GM23338 (cell line): ENCODE results near the gene MCFD2. TPM values are rescaled to one million over a fixed set of nuclear protein-coding genes. Genes with fewer than 3 reads are reported as not detected.

ENCODE experiments used
- ATAC-seq: fragments of 200-7000 bp; cut with Tn5 transposase; 3 replicates; pipeline ENCODE4 v1.9.1; 2020
- DNase-seq: peaks from one replicate; pipeline ENCODE4 v3.0.0-alpha.2; 2015; ENCODE audit warnings: low spot score
- H2AFZ ChIP-seq: fragments of 200-600 bp; sonication (generic); 2 replicates; pipeline ENCODE4 v1.8.0; 2016; ENCODE audit warnings: antibody characterized with exemption, mild to moderate bottlenecking, moderate library complexity
- H3F3A ChIP-seq: fragments of 200-600 bp; sonication (generic); replicated peaks from 2 replicates; pipeline ENCODE4 v1.8.0; 2017; ENCODE audit warnings: antibody characterized with exemption, mixed run types, low read depth
- H3K27ac ChIP-seq: fragments of 200-600 bp; sonication (generic); 2 replicates; pipeline ENCODE4 v1.6.1; 2016; ENCODE audit warnings: low read depth
- H3K27me3 ChIP-seq: fragments of 200-600 bp; sonication (generic); 2 replicates; pipeline ENCODE4 v1.8.0; 2016; ENCODE audit warnings: mild to moderate bottlenecking, mixed run types, moderate library complexity; ENCODE audit not compliant: insufficient read depth
- H3K36me3 ChIP-seq: fragments of 200-600 bp; sonication (generic); 2 replicates; pipeline ENCODE4 v1.8.0; 2016; ENCODE audit warnings: mild to moderate bottlenecking; ENCODE audit not compliant: insufficient read depth
- H3K4me1 ChIP-seq: fragments of 200-600 bp; sonication (generic); 2 replicates; pipeline ENCODE4 v1.8.0; 2016; ENCODE audit warnings: mild to moderate bottlenecking, moderate library complexity; ENCODE audit not compliant: insufficient read depth
- H3K4me2 ChIP-seq: fragments of 200-600 bp; sonication (generic); 2 replicates; pipeline ENCODE4 v1.7.1; 2017; ENCODE audit warnings: mixed run types
- H3K4me3 ChIP-seq: fragments of 200-600 bp; sonication (generic); 2 replicates; pipeline ENCODE4 v1.6.1; 2016; ENCODE audit warnings: mixed run types
- H3K79me2 ChIP-seq: fragments of 200-600 bp; sonication (generic); replicated peaks from 2 replicates; pipeline ENCODE4 v1.8.0; 2017; ENCODE audit warnings: mild to moderate bottlenecking; ENCODE audit not compliant: insufficient read depth
- H3K9me2 ChIP-seq: fragments of 200-600 bp; sonication (generic); 2 replicates; pipeline ENCODE4 v1.8.0; 2017; ENCODE audit not compliant: insufficient read depth
- H4K20me1 ChIP-seq: fragments of 200-600 bp; sonication (generic); replicated peaks from 2 replicates; pipeline ENCODE4 v1.8.0; 2017; ENCODE audit warnings: mild to moderate bottlenecking; ENCODE audit not compliant: insufficient read depth
- H3K27ac Mint-ChIP-seq: 2 replicates; pipeline ENCODE4 v1.8.0; 2020; ENCODE audit warnings: inconsistent platforms, mild to moderate bottlenecking, moderate library complexity, mixed read lengths
- H3K27me3 Mint-ChIP-seq: 3 replicates; pipeline ENCODE4 v1.8.0; 2022; ENCODE audit warnings: low read depth, mild to moderate bottlenecking, moderate library complexity, mixed read lengths, inconsistent platforms; ENCODE audit not compliant: insufficient read depth, poor library complexity
- H3K36me3 Mint-ChIP-seq: 3 replicates; pipeline ENCODE4 v1.8.0; 2021; ENCODE audit warnings: low read depth, mild to moderate bottlenecking, inconsistent platforms, moderate library complexity, mixed read lengths
- H3K4me1 Mint-ChIP-seq: 3 replicates; pipeline ENCODE4 v1.8.0; 2020; ENCODE audit warnings: mild to moderate bottlenecking, inconsistent platforms, mixed read lengths
- H3K4me3 Mint-ChIP-seq: 3 replicates; pipeline ENCODE4 v1.8.0; 2021; ENCODE audit warnings: moderate library complexity, mild to moderate bottlenecking, inconsistent platforms, mixed read lengths
- H3K9me3 Mint-ChIP-seq: 3 replicates; pipeline ENCODE4 v1.8.0; 2020; ENCODE audit warnings: moderate library complexity, mild to moderate bottlenecking, inconsistent platforms, mixed read lengths
- CREB1 ChIP-seq: fragments of 250-450 bp; sonication (Bioruptor Pico); IDR thresholded peaks from 2 replicates; pipeline ENCODE4 v1.5.0; 2020; ENCODE audit warnings: low read depth, mild to moderate bottlenecking, moderate library complexity
- CTCF ChIP-seq, 2 experiments: fragments of 200-600 bp in 1 of 2; sonication (generic) in 1 of 2; conservative IDR thresholded peaks; 2 replicates each; pipeline versions ENCODE4 v1.5.1 to v1.6.1; 2016 to 2017; ENCODE audit warnings: antibody characterized with exemption in 2 of 2, low read depth in 2 of 2, mild to moderate bottlenecking in 2 of 2, moderate library complexity in 1 of 2
- EZH2 ChIP-seq: fragments of 200-600 bp; sonication (generic); IDR thresholded peaks from one replicate; pipeline ENCODE4 v1.8.0; 2017; ENCODE audit warnings: antibody characterized with exemption, mild to moderate bottlenecking, low read depth; ENCODE audit not compliant: unreplicated experiment
- EZH2phosphoT487 ChIP-seq: fragments of 200-600 bp; sonication (generic); IDR thresholded peaks from one replicate; pipeline ENCODE4 v1.8.1; 2018; ENCODE audit warnings: antibody characterized with exemption; ENCODE audit not compliant: unreplicated experiment
- JUNB ChIP-seq: IDR thresholded peaks from one replicate; pipeline ENCODE4 v1.6.1; 2016; ENCODE audit warnings: antibody characterized with exemption; ENCODE audit not compliant: unreplicated experiment
- NANOG ChIP-seq: IDR thresholded peaks from 2 replicates; pipeline ENCODE4 v1.6.1; 2016; ENCODE audit warnings: antibody characterized with exemption, borderline replicate concordance
- POLR2AphosphoS5 ChIP-seq: IDR thresholded peaks from 2 replicates; pipeline ENCODE4 v1.6.1; 2016; ENCODE audit warnings: antibody characterized with exemption, low read depth
- ZNF114 ChIP-seq: fragments of 250-450 bp; sonication (Bioruptor Pico); IDR thresholded peaks from 2 replicates; pipeline ENCODE4 v1.5.0; 2020; ENCODE audit warnings: mild to moderate bottlenecking, moderate library complexity
- ZNF331 ChIP-seq: fragments of 250-450 bp; sonication (Bioruptor Pico); IDR thresholded peaks from 2 replicates; pipeline ENCODE4 v1.5.0; 2020; ENCODE audit warnings: low read depth, mild to moderate bottlenecking, moderate library complexity
- polyA plus RNA-seq: library from polyadenylated mRNA; unstranded; fragments of >200 nt; fragmentation: Nextera tagmentation; extraction: Ambion mirVana; gene quantifications from 2 replicates; pipeline ENCODE4 v1.2.1, GENCODE V29; 2016
- total RNA-seq: library from RNA; depleted of rRNA; stranded (reverse); fragments of >200 nt; shearing (Covaris generic); gene quantifications from 2 replicates; pipeline ENCODE4 v1.2.3, GENCODE V29; 2014
- TF ChIP-seq, protein P1 (sequence below): IDR thresholded peaks from 2 replicates; pipeline ENCODE4 v1.6.1; 2016; ENCODE audit warnings: antibody characterized with exemption
- TF ChIP-seq, protein P2 (sequence below): fragments of 250-450 bp; sonication (Bioruptor Pico); IDR thresholded peaks from 2 replicates; pipeline ENCODE4 v1.5.0; 2020; ENCODE audit warnings: mild to moderate bottlenecking, moderate library complexity
- TF ChIP-seq, protein P3 (sequence below): IDR thresholded peaks from one replicate; pipeline ENCODE4 v1.6.1; 2018; ENCODE audit warnings: antibody characterized with exemption; ENCODE audit not compliant: unreplicated experiment

MCFD2 gene
- total and polyA plus RNA-seq, 2 experiments from 2014 or later: 55.1 to 91.9 TPM

- DNase-seq: no peak
- H3K4me1 ChIP-seq: peaks cover 17% of the 10 kb centered on the region
- no peaks in the 10 kb centered on the region for H3K9me2 ChIP-seq
- no peak overlapping the region for H3K4me3 ChIP-seq
- peaks cover 11% of the 10 kb centered on the region for H3K27me3 ChIP-seq
- no peak overlapping the region for H2AFZ ChIP-seq
- TF ChIP-seq, protein P1, sequence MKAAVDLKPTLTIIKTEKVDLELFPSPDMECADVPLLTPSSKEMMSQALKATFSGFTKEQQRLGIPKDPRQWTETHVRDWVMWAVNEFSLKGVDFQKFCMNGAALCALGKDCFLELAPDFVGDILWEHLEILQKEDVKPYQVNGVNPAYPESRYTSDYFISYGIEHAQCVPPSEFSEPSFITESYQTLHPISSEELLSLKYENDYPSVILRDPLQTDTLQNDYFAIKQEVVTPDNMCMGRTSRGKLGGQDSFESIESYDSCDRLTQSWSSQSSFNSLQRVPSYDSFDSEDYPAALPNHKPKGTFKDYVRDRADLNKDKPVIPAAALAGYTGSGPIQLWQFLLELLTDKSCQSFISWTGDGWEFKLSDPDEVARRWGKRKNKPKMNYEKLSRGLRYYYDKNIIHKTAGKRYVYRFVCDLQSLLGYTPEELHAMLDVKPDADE: no peak
- TF ChIP-seq, protein P2, sequence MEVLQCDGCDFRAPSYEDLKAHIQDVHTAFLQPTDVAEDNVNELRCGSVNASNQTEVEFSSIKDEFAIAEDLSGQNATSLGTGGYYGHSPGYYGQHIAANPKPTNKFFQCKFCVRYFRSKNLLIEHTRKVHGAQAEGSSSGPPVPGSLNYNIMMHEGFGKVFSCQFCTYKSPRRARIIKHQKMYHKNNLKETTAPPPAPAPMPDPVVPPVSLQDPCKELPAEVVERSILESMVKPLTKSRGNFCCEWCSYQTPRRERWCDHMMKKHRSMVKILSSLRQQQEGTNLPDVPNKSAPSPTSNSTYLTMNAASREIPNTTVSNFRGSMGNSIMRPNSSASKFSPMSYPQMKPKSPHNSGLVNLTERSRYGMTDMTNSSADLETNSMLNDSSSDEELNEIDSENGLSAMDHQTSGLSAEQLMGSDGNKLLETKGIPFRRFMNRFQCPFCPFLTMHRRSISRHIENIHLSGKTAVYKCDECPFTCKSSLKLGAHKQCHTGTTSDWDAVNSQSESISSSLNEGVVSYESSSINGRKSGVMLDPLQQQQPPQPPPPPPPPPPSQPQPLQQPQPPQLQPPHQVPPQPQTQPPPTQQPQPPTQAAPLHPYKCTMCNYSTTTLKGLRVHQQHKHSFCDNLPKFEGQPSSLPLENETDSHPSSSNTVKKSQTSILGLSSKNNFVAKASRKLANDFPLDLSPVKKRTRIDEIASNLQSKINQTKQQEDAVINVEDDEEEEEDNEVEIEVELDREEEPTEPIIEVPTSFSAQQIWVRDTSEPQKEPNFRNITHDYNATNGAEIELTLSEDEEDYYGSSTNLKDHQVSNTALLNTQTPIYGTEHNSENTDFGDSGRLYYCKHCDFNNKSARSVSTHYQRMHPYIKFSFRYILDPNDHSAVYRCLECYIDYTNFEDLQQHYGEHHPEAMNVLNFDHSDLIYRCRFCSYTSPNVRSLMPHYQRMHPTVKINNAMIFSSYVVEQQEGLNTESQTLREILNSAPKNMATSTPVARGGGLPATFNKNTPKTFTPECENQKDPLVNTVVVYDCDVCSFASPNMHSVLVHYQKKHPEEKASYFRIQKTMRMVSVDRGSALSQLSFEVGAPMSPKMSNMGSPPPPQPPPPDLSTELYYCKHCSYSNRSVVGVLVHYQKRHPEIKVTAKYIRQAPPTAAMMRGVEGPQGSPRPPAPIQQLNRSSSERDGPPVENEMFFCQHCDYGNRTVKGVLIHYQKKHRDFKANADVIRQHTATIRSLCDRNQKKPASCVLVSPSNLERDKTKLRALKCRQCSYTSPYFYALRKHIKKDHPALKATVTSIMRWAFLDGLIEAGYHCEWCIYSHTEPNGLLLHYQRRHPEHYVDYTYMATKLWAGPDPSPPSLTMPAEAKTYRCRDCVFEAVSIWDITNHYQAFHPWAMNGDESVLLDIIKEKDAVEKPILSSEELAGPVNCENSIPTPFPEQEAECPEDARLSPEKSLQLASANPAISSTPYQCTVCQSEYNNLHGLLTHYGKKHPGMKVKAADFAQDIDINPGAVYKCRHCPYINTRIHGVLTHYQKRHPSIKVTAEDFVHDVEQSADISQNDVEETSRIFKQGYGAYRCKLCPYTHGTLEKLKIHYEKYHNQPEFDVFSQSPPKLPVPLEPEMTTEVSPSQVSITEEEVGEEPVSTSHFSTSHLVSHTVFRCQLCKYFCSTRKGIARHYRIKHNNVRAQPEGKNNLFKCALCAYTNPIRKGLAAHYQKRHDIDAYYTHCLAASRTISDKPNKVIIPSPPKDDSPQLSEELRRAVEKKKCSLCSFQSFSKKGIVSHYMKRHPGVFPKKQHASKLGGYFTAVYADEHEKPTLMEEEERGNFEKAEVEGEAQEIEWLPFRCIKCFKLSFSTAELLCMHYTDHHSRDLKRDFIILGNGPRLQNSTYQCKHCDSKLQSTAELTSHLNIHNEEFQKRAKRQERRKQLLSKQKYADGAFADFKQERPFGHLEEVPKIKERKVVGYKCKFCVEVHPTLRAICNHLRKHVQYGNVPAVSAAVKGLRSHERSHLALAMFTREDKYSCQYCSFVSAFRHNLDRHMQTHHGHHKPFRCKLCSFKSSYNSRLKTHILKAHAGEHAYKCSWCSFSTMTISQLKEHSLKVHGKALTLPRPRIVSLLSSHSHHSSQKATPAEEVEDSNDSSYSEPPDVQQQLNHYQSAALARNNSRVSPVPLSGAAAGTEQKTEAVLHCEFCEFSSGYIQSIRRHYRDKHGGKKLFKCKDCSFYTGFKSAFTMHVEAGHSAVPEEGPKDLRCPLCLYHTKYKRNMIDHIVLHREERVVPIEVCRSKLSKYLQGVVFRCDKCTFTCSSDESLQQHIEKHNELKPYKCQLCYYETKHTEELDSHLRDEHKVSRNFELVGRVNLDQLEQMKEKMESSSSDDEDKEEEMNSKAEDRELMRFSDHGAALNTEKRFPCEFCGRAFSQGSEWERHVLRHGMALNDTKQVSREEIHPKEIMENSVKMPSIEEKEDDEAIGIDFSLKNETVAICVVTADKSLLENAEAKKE (CRISPR knock-in tag): no peak
- TF ChIP-seq JUNB (no peak), EZH2 (no peak), EZH2phosphoT487 (no peak), NANOG (no peak), ZNF331 (CRISPR knock-in tag) (no peak), CREB1 (CRISPR knock-in tag) (no peak), CTCF (conservative IDR thresholded peaks at IDR 0.05; ENCODE audit: low read depth in 2 of 2) (no peak), ZNF114 (CRISPR knock-in tag) (no peak), POLR2AphosphoS5 (no peak)
- TF ChIP-seq, protein P3, sequence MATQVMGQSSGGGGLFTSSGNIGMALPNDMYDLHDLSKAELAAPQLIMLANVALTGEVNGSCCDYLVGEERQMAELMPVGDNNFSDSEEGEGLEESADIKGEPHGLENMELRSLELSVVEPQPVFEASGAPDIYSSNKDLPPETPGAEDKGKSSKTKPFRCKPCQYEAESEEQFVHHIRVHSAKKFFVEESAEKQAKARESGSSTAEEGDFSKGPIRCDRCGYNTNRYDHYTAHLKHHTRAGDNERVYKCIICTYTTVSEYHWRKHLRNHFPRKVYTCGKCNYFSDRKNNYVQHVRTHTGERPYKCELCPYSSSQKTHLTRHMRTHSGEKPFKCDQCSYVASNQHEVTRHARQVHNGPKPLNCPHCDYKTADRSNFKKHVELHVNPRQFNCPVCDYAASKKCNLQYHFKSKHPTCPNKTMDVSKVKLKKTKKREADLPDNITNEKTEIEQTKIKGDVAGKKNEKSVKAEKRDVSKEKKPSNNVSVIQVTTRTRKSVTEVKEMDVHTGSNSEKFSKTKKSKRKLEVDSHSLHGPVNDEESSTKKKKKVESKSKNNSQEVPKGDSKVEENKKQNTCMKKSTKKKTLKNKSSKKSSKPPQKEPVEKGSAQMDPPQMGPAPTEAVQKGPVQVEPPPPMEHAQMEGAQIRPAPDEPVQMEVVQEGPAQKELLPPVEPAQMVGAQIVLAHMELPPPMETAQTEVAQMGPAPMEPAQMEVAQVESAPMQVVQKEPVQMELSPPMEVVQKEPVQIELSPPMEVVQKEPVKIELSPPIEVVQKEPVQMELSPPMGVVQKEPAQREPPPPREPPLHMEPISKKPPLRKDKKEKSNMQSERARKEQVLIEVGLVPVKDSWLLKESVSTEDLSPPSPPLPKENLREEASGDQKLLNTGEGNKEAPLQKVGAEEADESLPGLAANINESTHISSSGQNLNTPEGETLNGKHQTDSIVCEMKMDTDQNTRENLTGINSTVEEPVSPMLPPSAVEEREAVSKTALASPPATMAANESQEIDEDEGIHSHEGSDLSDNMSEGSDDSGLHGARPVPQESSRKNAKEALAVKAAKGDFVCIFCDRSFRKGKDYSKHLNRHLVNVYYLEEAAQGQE: no peak
- H3K4me1 Mint-ChIP-seq: peaks cover 36% of the 10 kb centered on the region
- no peaks in the 10 kb centered on the region; the same call in 2 of the 3 replicates for H3K36me3 Mint-ChIP-seq
- peaks cover 43% of the 10 kb centered on the region for H3K79me2 ChIP-seq
- H3K4me2 ChIP-seq: no peak overlapping the region
- H3K4me3 Mint-ChIP-seq: no peak overlapping the region
- H3F3A ChIP-seq: no peaks in the 10 kb centered on the region
- no peaks in the 10 kb centered on the region for H3K36me3 ChIP-seq
- no peaks in the 10 kb centered on the region for H3K9me3 Mint-ChIP-seq
- no peak overlapping the region for H3K27ac ChIP-seq
- no peaks in the 10 kb centered on the region; the same call in none of the 2 replicates for H4K20me1 ChIP-seq
- H3K27ac Mint-ChIP-seq: no peak overlapping the region
- ATAC-seq: no peak
- H3K27me3 Mint-ChIP-seq: peaks cover 23% of the 10 kb centered on the region
Measured at GRCh38 chr2:46945671-46946070, 30.1 kb upstream of the MCFD2 start.
